Panc1 (cell line): ENCODE measurements around the gene TRNAU1AP. TPM values are rescaled to one million over a fixed set of nuclear protein-coding genes. Genes with fewer than 3 reads are reported as not detected.

ENCODE experiments used
- ATAC-seq: fragments of 200-7000 bp; cut with Tn5 transposase; 2 replicates; pipeline ENCODE4 v1.9.1; 2020; ENCODE audit warnings: mild to moderate bottlenecking, moderate library complexity
- Bru-seq: library from RNA; stranded (reverse); fragments of 400-500 nt; gene quantifications from one replicate; lab custom pipeline; 2021; lab: Mats Ljungman, UMichigan
- BruChase-seq, 2 experiments: library from RNA; stranded (reverse); fragments of 400-500 nt; gene quantifications; one replicate each; lab custom pipeline; 2021; lab: Mats Ljungman, UMichigan
- BruUV-seq: library from RNA; stranded (reverse); fragments of 400-500 nt; replicated peaks from 2 replicates; lab custom pipeline; 2021; lab: Mats Ljungman, UMichigan
- CTCF ChIA-PET: fragments of 300-600 bp; sonication (Branson Sonifier 250); formaldehyde crosslinking; loops from one replicate; lab custom pipeline; 2022; ENCODE audit warnings: antibody characterized with exemption; lab: Charles Lee
- POLR2A ChIA-PET: fragments of 300-600 bp; sonication (Branson Sonifier 250); formaldehyde crosslinking; loops from one replicate; lab custom pipeline; 2022; ENCODE audit warnings: antibody characterized with exemption; lab: Charles Lee
- DNase-seq: peaks from one replicate; pipeline ENCODE4 v3.0.0-alpha.2; 2010; ENCODE audit warnings: low read depth, low spot score
- H3K27ac ChIP-seq: 2 replicates; pipeline ENCODE4 v1.5.1; 2011; ENCODE audit warnings: mild to moderate bottlenecking, low read length, inconsistent platforms
- H3K27me3 ChIP-seq: fragments of 200-500 bp; sonication (Bioruptor generic); 2 replicates; pipeline ENCODE4 v1.6.0; 2014; ENCODE audit warnings: low read length, inconsistent platforms; ENCODE audit not compliant: control insufficient read depth, insufficient read depth
- H3K36me3 ChIP-seq: fragments of 200-500 bp; sonication (Bioruptor generic); 2 replicates; pipeline ENCODE4 v1.5.1; 2014; ENCODE audit warnings: inconsistent platforms, mild to moderate bottlenecking, low read length, moderate library complexity; ENCODE audit not compliant: control insufficient read depth, insufficient read depth
- H3K4me1 ChIP-seq: 2 replicates; pipeline ENCODE4 v1.5.1; 2011; ENCODE audit warnings: inconsistent platforms, mild to moderate bottlenecking, low read length, moderate library complexity; ENCODE audit not compliant: control insufficient read depth, insufficient read depth
- H3K4me3 ChIP-seq, 2 experiments: 2 replicates each; pipeline ENCODE4 v1.5.1; 2011 to 2012; ENCODE audit warnings: low read depth in 2 of 2, low read length in 2 of 2, mild to moderate bottlenecking in 2 of 2, inconsistent platforms in 1 of 2, moderate library complexity in 1 of 2
- H3K9me3 ChIP-seq: fragments of 200-500 bp; sonication (Bioruptor generic); 2 replicates; pipeline ENCODE4 v1.5.1; 2014; ENCODE audit warnings: low read depth, mild to moderate bottlenecking, inconsistent platforms, low read length, moderate library complexity; ENCODE audit not compliant: control insufficient read depth, insufficient read depth
- CTCF ChIP-seq: fragments of 450-650 bp; IDR thresholded peaks from 2 replicates; pipeline ENCODE4 v1.5.1; 2017; ENCODE audit warnings: mild to moderate bottlenecking
- POLR2AphosphoS5 ChIP-seq: IDR thresholded peaks from 2 replicates; pipeline ENCODE4 v1.6.1; 2012; ENCODE audit warnings: mild to moderate bottlenecking, low read depth, low read length, moderate library complexity
- REST ChIP-seq, 2 experiments: IDR thresholded peaks; 2 replicates each; pipeline ENCODE4 v1.6.1; 2011 to 2012; ENCODE audit warnings: low read depth in 2 of 2, control low read depth in 1 of 2, low read length in 1 of 2, mild to moderate bottlenecking in 1 of 2, moderate library complexity in 1 of 2; ENCODE audit not compliant: insufficient read depth in 1 of 2
- SIN3A ChIP-seq: IDR thresholded peaks from 2 replicates; pipeline ENCODE4 v1.6.1; 2012; ENCODE audit warnings: low read depth, mild to moderate bottlenecking, low read length, moderate library complexity, borderline replicate concordance; ENCODE audit not compliant: insufficient read depth
- TCF7L2 ChIP-seq: IDR thresholded peaks from 2 replicates; pipeline ENCODE4 v1.6.1; 2011; ENCODE audit warnings: mild to moderate bottlenecking, low read depth, low read length, inconsistent platforms
- in situ Hi-C: cut with HindIII; loops from 2 replicates; pipeline ENCODE4 v1.10.0; 2016; ENCODE audit warnings: low sequenced_read_pairs, low pct_unique_long_range_greater_than_20kb
- intact Hi-C: fragments of 100-400 bp; cut with micrococcal nuclease; formaldehyde crosslinking; loops from one replicate; pipeline ENCODE4 v1.10.0; 2022; ENCODE audit not compliant: unreplicated experiment
- long read RNA-seq: library from polyadenylated mRNA; unstranded; transcript quantifications from one replicate; pipeline ENCODE4 v2.0.0, GENCODE V29; 2021; ENCODE audit not compliant: unreplicated experiment
- polyA plus RNA-seq: library from polyadenylated mRNA; unstranded; fragments of >200 nt; gene quantifications from one replicate; pipeline ENCODE4 v1.2.1, GENCODE V29; 2012; ENCODE audit warnings: missing spikeins; ENCODE audit not compliant: insufficient read length
- total RNA-seq: library from RNA; stranded (reverse); gene quantifications from one replicate; pipeline ENCODE4 v1.2.1, GENCODE V29; 2021; ENCODE audit not compliant: unreplicated experiment

The TRNAU1AP gene
- total RNA-seq = 39.1 TPM
- 21.7 TPM for polyA plus RNA-seq
- Bru-seq, nascent RNA = percentile 64 among the genes with signal in this experiment
- BruChase-seq, experiment 1, labeled RNA remaining after a 2-hour chase = percentile 69 among the genes with signal in this experiment
- BruChase-seq, experiment 2, labeled RNA remaining after a 6-hour chase = percentile 68 among the genes with signal in this experiment
- long read RNA-seq, transcript TRNAU1AP-201 (9 exons, 1,799 nt) = major isoform, 13 of 33 reads
- long read RNA-seq, partial matches to known transcripts = 12 of 33 reads
- long read RNA-seq, other reads (novel, unspliced or antisense) = 8 of 33 reads

GRCh38 chr1:28552758-28553663, at the start of gene TRNAU1AP:
Gene TRNAU1AP, plus strand, starts transcription at chr1:28553085. Its CDS starts 26 bp downstream, at chr1:28553111.
- TF ChIP-seq REST (IDR thresholded peaks at IDR 0.05; ENCODE audit: insufficient read depth in 1 of 2, low read depth in 2 of 2, low read length in 1 of 2) (0 out of 4 replicates have a peak, but pooled peaks of 1 of the 2 experiments have one; percentile 22), SIN3A (peak; percentile 91), CTCF (no peak), TCF7L2 (no peak), POLR2AphosphoS5 (peak; percentile 78; the same call in 1 of the 2 replicates)
- DNase-seq (peak; percentile 88), ATAC-seq (peak; percentile 98)
- Histone ChIP-seq H3K9me3 (no peaks in the 10 kb centered on the region), H3K4me3 (peak within 1 kb of the TSS; percentile 90 to 98), H3K27me3 (no peaks in the 10 kb centered on the region), H3K36me3 (no peaks in the 10 kb centered on the region), H3K27ac (peak within 1 kb of the TSS; percentile 97), H3K4me1 (no peaks in the 10 kb centered on the region)
- BruUV-seq = no TSS peak
- in situ Hi-C loops (no loop called here), intact Hi-C loops (no loop called here)
- CTCF ChIA-PET = no interaction called here
- POLR2A ChIA-PET = interaction anchor here (0.6 to 0.7 kb wide), 3 partner anchors 12 to 41 kb away, joined by 3 to 6 read pairs (median 3); no protein-coding TSS in a partner anchor

- H3K9me3 ChIP-seq = no peaks in the 10 kb centered on the region
- intact Hi-C loops = no loop called here
- H3K4me3 ChIP-seq = no peak overlapping the region
- peaks cover under 1% of the 10 kb centered on the region; the same call in 1 of the 2 replicates for H3K4me1 ChIP-seq
- ChIA-PET POLR2A (no interaction called here), CTCF (interaction anchor here (0.7 kb wide), 1 partner anchor 259 kb away, joined by 4 read pairs; no protein-coding TSS in a partner anchor)
- in situ Hi-C loops = no loop called here
- ATAC-seq = no peak
- H3K36me3 ChIP-seq = peaks cover 17% of the 10 kb centered on the region
- TF ChIP-seq REST (IDR thresholded peaks at IDR 0.05; ENCODE audit: insufficient read depth in 1 of 2, low read depth in 2 of 2, low read length in 1 of 2) (no peak), CTCF (no peak), POLR2AphosphoS5 (no peak), TCF7L2 (no peak), SIN3A (no peak)
- no TSS peak for BruUV-seq
- no peak for DNase-seq
- H3K27me3 ChIP-seq = no peaks in the 10 kb centered on the region
- H3K27ac ChIP-seq = no peak overlapping the region
These were observed 49.8 kb upstream of the TRNAU1AP start for GRCh38 chr1:28503117-28503516.
